ENCODE data around the gene PCDHGC3. TPM values are rescaled to one million over a fixed set of nuclear protein-coding genes. Genes with fewer than 3 reads are reported as not detected.

PCDHGC3 gene
- total RNA-seq (2021; fragmentation: NEBNext Ultra II Directional; extraction: Animal tissue kit (Norgen Biotek cat#: 25700)) (18.6 and 19.6 TPM in 2 replicates), polyA plus RNA-seq (2011; rRNA removed) (4.7 and 11.3 TPM in 2 replicates), polyA minus RNA-seq (2011; rRNA and poly(A)+ RNA removed) (8.8 and 9.8 TPM in 2 replicates)
- 4.5 TPM for polyA plus RNA-seq (2011; cell fraction: cytosol; rRNA removed)
- 7.3 TPM for polyA plus RNA-seq (2011; cell fraction: nucleus; rRNA removed)
- polyA plus RNA-seq (2012, experiment 1 of 2): 25.4 to 29.6 TPM (median 28.0 TPM) in 4 replicates
- polyA plus RNA-seq (2012, experiment 2 of 2): 27.0 TPM
- polyA plus RNA-seq (2013, experiment 1 of 2): 56.3 TPM
- polyA plus RNA-seq (2013, experiment 2 of 2): 50.4 TPM
- polyA minus RNA-seq (2011; cell fraction: cytosol; rRNA and poly(A)+ RNA removed): 5.9 TPM
- 14.3 TPM for polyA minus RNA-seq (2011; cell fraction: nucleus; rRNA and poly(A)+ RNA removed)
- long read RNA-seq, experiment 1, full-length matches to known transcripts: 3 of 14 reads
- long read RNA-seq, experiment 1, partial matches to known transcripts: 10 of 14 reads
- long read RNA-seq, experiment 1, other reads (novel, unspliced or antisense): 1 of 14 reads
- long read RNA-seq, experiment 2, full-length matches to known transcripts: 1 of 1 reads
- long read RNA-seq, experiment 2, partial matches to known transcripts: 0 of 1 reads
- long read RNA-seq, experiment 2, other reads (novel, unspliced or antisense): 0 of 1 reads

- Histone ChIP-seq H3K36me3 (ENCODE audit: control insufficient read depth in 2 of 4, insufficient read depth in 4 of 4, low read length in 3 of 4) (no peaks in the 10 kb centered on the region), H3K9ac (replicated peaks in 1 of 4; ENCODE audit: extremely low read depth in 1 of 4, low read depth in 3 of 4, low read length in 3 of 4) (peak within 1 kb of the TSS; percentile 27 to 74 (median 53)), H3K4ac (replicated peaks; ENCODE audit: insufficient read length, low read depth, low read length) (no peak within 1 kb of the TSS), H3K27ac (ENCODE audit: low read depth, low read length) (no peak within 1 kb of the TSS), H4K91ac (replicated peaks; ENCODE audit: insufficient read length, low read length) (no peak within 1 kb of the TSS), H3K79me2 (ENCODE audit: control insufficient read depth in 1 of 2, insufficient read depth in 2 of 2, low read length in 2 of 2) (no peaks in the 10 kb centered on the region), H3K9me3 (ENCODE audit: insufficient read depth in 2 of 2, low read depth in 1 of 2, low read length in 1 of 2) (no peaks in the 10 kb centered on the region), H3K18ac (ENCODE audit: extremely low read depth, low read length) (no peak within 1 kb of the TSS; the same call in 1 of the 2 replicates), H2AFZ (ENCODE audit: low read length) (peak within 1 kb of the TSS; percentile 53), H3K14ac (ENCODE audit: insufficient read length) (no peak within 1 kb of the TSS), H3K4me2 (ENCODE audit: insufficient read depth in 1 of 2, low read depth in 2 of 2, low read length in 2 of 2) (peak within 1 kb of the TSS; percentile 98 to 100), H3K23ac (ENCODE audit: insufficient read length) (no peak within 1 kb of the TSS), H3K79me1 (ENCODE audit: low read depth, low read length) (no peaks in the 10 kb centered on the region), H3K4me1 (replicated peaks in 1 of 4; ENCODE audit: control insufficient read depth in 3 of 4, insufficient read depth in 4 of 4, low read length in 3 of 4) (peaks cover 0 to 5% (median 3%) of the 10 kb centered on the region in 4 experiments; a peak in 4 of 7 replicates), H3K4me3 (ENCODE audit: extremely low read depth in 1 of 4, insufficient read depth in 2 of 4, low read depth in 3 of 4, low read length in 4 of 4) (peak within 1 kb of the TSS; percentile 68 to 85 (median 74)), H2BK15ac (ENCODE audit: low read length) (no peak within 1 kb of the TSS), H3K56ac (replicated peaks; ENCODE audit: insufficient read length, low read depth, low read length) (no peak within 1 kb of the TSS), H2BK120ac (replicated peaks; ENCODE audit: low read depth, low read length) (no peak within 1 kb of the TSS), H2AK5ac (ENCODE audit: low read depth, low read length) (no peak within 1 kb of the TSS), H3K23me2 (ENCODE audit: low read depth, low read length) (no peaks in the 10 kb centered on the region; the same call in 1 of the 2 replicates), H4K20me1 (replicated peaks in 1 of 2; ENCODE audit: control insufficient read depth in 1 of 2, insufficient read depth in 2 of 2, low read length in 2 of 2) (peaks cover 0 to 14% of the 10 kb centered on the region in 2 experiments), H2BK12ac (ENCODE audit: low read depth, low read length) (no peak within 1 kb of the TSS), H4K5ac (ENCODE audit: insufficient read length, low read depth, low read length) (no peak within 1 kb of the TSS), H4K8ac (ENCODE audit: extremely low read depth, insufficient read depth, low read length) (peak within 1 kb of the TSS; percentile 69; the same call in 1 of the 2 replicates), H2BK5ac (ENCODE audit: low read depth, low read length) (no peak within 1 kb of the TSS), H2BK20ac (ENCODE audit: low read length) (no peak within 1 kb of the TSS), H3K27me3 (replicated peaks in 1 of 4; ENCODE audit: control insufficient read depth in 3 of 4, extremely low read depth in 1 of 4, insufficient read depth in 3 of 4, low read length in 3 of 4) (peaks cover 11 to 24% (median 23%) of the 10 kb centered on the region in 4 experiments)
- WGBS, 2 experiments (ENCODE audit: extremely low coverage in 1 of 2, insufficient coverage in 1 of 2, insufficient read length in 1 of 2, insufficient replicate concordance in 2 of 2, low coverage in 1 of 2, low lambda C conversion rate in 2 of 2, missing lambda C conversion rate in 1 of 2): 4% methylated on average over 28 of the region's 28 CpGs; no CpG with 5 or more reads in 1 of the 2 experiments
- FAIRE-seq (no peak), DNase-seq (ENCODE audit: low read depth in 1 of 2, low spot score in 2 of 2) (peak in 1 of 2 experiments; percentile 86)
- ChIA-PET POLR2A (ENCODE audit: partially characterized antibody) (interaction anchor here (0.9 to 1.9 kb wide), 4 partner anchors 10 to 155 kb away, joined by 4 to 8 read pairs (median 5); partner anchors contain the start of genes PCDHGC5 and TAF7), CTCF (ENCODE audit: partially characterized antibody) (interaction anchor here (1.0 to 8.6 kb wide), 18 partner anchors 13 to 241 kb away, joined by 3 to 218 read pairs (median 4); partner anchors contain the start of genes PCDHGA10, PCDHGA11, PCDHGA12 and PCDHGA8)
- TF ChIP-seq CTCF (IDR thresholded peaks at IDR 0.05; ENCODE audit: control extremely low read depth in 1 of 3, insufficient read depth in 1 of 3, low read depth in 1 of 3, low read length in 3 of 3) (peak; percentile 31 to 63 (median 49); a peak in 3 of 4 replicates), RAD21 (IDR thresholded peaks at IDR 0.05 in 1 of 2, conservative IDR thresholded peaks at IDR 0.05 in 1 of 2; ENCODE audit: low read depth in 2 of 2, low read length in 2 of 2) (peak; percentile 58 to 70), KDM1A (IDR thresholded peaks at IDR 0.05; ENCODE audit: borderline replicate concordance, low read length) (no peak), CBX8 (IDR thresholded peaks at IDR 0.05; ENCODE audit: borderline replicate concordance, low read depth, low read length) (no peak), SRF (IDR thresholded peaks at IDR 0.05; ENCODE audit: low read depth, low read length) (no peak), EZH2 (IDR thresholded peaks at IDR 0.05; ENCODE audit: low read depth, low read length, severe bottlenecking) (no peak)
Observed at GRCh38 chr5:141475625-141476131, at the start of gene PCDHGC3. Gene PCDHGC3 (plus strand): TSS chr5:141475966. CDS start chr5:141476117, 151 bp downstream.
